MG63 (cell line): ENCODE results near the gene CLDN24. TPM values are rescaled to one million over a fixed set of nuclear protein-coding genes. Genes with fewer than 3 reads are reported as not detected.

Experiments
- DNase-seq: peaks from one replicate; pipeline ENCODE4 v3.0.0-alpha.2; 2020
- H3K27me3 ChIP-seq: fragments of 250-450 bp; sonication (Bioruptor Pico); 2 replicates; pipeline ENCODE4 v1.5.1; 2020; ENCODE audit warnings: mild to moderate bottlenecking, moderate library complexity
- H3K36me3 ChIP-seq: fragments of 250-450 bp; sonication (Bioruptor Pico); 2 replicates; pipeline ENCODE4 v1.5.1; 2020; ENCODE audit warnings: mild to moderate bottlenecking, moderate library complexity
- H3K4me3 ChIP-seq: fragments of 250-450 bp; sonication (Bioruptor Pico); 2 replicates; pipeline ENCODE4 v1.5.1; 2020; ENCODE audit warnings: mild to moderate bottlenecking, moderate library complexity
- H3K9me3 ChIP-seq: fragments of 250-450 bp; sonication (Bioruptor Pico); 2 replicates; pipeline ENCODE4 v1.5.1; 2020; ENCODE audit warnings: mild to moderate bottlenecking, moderate library complexity
- total RNA-seq: library from RNA; depleted of rRNA; stranded (reverse); fragments of >200 nt; shearing (Covaris generic); gene quantifications from 2 replicates; pipeline ENCODE4 v1.2.3, GENCODE V29; 2014; ENCODE audit warnings: low replicate concordance

Gene CLDN24
- total RNA-seq, 1 experiment from 2014 or later: not detected

DNA sequence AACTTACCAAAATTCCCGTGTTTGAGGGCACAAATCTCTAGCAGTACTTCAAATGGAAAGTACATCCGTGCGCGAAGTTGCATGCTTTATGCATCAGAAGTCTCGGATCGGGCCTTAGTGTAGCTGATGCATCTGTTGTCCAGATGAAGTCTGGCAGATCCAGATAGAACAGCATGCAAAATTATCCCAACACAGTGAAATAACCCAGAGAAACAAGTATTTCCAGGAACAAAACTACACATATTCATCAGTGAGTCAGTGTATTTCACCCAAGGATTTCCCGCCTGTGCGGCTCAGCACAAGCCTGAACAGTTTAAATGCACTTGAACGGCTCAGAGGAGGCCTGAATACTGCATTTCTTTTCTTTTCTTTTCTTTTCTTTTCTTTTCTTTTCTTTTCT is 27.4 kb upstream of the CLDN24 start:
- DNase-seq: no peak
- no peaks in the 10 kb centered on the region for H3K9me3 ChIP-seq
- H3K27me3 ChIP-seq: no peaks in the 10 kb centered on the region
- no peaks in the 10 kb centered on the region for H3K36me3 ChIP-seq
- H3K4me3 ChIP-seq: no peak overlapping the region

DNA sequence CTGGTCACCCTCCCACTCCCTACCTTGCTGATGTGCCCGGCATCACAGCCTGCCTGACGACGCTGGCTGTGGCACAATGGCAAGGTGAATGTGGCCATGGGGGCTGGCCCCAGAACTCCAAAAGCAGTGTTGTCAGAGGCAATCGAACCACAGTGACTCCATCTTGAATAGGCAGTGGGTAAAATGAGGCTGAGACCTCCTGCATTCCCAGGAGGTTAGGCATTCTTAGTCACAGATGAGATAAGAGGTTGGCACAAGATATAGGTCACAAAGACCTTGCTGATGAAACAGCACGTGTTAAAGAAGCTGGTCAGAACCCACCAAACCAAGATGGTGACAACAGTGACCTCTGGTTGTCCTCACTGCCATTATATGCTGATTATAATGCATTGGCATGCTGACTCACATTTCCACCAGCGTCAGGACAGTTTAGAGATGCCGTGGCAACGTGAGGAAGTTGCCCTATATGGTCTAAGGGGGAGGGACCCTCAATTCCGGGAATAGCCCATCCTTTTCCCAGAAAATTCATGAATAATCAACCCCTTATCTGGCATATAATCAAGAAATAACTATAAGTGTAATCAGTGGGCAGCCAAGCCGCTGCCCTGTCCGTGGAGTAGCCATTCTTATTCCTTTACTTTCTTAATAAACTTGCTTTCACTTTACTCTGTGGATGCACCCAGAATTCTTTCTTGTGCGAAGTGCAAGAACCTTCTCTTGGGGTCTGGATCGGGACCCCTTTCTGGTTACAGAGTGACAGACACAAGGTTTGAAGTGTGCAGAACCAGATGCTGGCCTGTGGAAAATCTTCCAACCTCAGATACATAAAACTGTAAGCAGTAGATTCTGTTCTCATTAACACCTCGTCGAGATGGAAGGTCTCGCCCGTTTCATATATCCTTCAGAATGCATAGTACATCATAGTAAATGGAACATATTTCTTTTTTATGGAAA is 26.8 kb upstream of the CLDN24 start:
- H3K9me3 ChIP-seq: no peaks in the 10 kb centered on the region
- H3K4me3 ChIP-seq: no peak overlapping the region
- no peaks in the 10 kb centered on the region for H3K27me3 ChIP-seq

DNA sequence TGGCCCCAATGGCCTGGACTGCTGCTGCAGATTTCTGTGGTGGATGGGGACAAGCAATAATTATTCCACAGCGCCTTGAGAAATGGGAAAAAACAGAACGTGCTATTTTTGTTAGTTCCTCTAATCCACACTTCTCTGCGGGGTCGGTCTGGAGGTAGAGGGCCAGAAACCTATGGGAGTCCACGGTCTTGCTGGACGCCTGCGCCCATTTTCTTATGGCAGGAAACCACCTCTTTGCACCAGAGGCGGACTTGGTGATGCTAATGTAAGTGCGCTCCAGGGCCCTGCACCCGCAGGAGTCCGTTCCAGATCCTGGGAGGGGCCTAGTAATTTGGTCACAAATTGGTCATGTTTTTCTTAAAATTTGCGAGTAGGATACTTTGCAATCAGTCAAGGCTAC is 25.9 kb upstream of the CLDN24 start:
- H3K27me3 ChIP-seq: no peaks in the 10 kb centered on the region
- H3K9me3 ChIP-seq: no peaks in the 10 kb centered on the region
- H3K4me3 ChIP-seq: no peak overlapping the region
- no peaks in the 10 kb centered on the region for H3K36me3 ChIP-seq
- DNase-seq: no peak

More for the DNA sequence above, 26.8 kb upstream of the CLDN24 start:
- DNase-seq: peak; percentile 63
- H3K36me3 ChIP-seq: no peaks in the 10 kb centered on the region

DNA sequence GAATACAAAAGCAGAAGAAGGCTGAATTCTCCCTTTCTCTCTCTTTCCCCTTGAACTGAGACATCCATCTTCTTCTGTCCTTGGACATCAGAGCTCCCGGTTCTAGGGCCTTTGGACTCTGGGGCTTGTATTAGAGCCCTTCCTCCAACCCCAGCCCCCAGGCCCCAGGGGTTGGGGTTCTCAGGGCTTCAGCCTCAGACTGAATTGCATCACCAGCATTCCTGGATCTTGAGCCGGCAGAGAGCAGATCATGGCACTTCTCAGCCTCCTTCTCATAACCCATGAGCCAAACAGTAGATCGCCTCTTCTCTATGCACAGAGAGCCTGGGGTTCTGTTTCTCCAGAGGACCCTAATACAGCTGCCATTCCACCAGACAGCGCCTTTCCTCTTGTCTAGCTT is 25.3 kb upstream of the CLDN24 start:
- H3K27me3 ChIP-seq: no peaks in the 10 kb centered on the region
- no peak for DNase-seq
- H3K9me3 ChIP-seq: no peaks in the 10 kb centered on the region
- no peak overlapping the region for H3K4me3 ChIP-seq
- H3K36me3 ChIP-seq: no peaks in the 10 kb centered on the region

DNA sequence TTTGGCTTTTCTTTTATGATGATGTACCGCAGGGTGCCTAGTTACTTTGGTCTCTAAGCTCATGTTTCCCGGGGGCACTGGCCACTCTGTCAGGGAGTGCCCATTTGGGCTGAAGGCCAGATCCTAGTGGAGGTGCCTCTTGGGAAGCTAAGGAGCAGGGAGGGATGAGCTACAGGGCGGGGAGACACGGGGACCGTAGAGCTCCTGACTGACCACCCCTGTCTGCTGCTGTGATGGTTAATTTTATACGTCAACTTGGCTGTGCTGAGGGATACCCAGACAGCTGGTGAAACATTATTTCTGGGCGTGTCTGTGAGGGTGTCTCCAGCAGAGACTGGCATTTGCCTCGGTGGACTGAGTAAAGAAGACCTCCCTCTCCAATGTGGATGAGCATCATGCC is 24.9 kb upstream of the CLDN24 start:
- no peaks in the 10 kb centered on the region for H3K36me3 ChIP-seq
- no peaks in the 10 kb centered on the region for H3K27me3 ChIP-seq
- DNase-seq: no peak
- H3K9me3 ChIP-seq: no peaks in the 10 kb centered on the region
- no peak overlapping the region for H3K4me3 ChIP-seq

DNA sequence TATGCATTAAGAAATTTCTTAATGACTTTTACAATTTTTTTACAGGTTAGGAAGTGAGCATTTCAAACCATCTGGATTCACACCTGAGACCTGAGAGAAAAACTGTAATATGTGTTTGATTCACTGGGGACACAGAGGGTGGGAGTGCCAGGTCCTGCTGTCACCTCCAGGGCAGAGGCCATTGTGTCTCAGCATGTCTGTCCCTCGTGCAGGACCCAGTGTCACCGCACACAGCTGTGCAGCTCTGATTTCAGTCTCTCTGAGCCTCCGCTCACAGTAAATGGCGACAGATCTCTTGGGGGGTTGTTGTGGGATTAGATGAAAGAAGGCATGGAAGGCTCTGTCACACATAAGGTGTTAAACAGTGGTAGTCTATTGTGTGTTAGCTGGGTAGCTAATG is 23.0 kb upstream of the CLDN24 start:
- no peaks in the 10 kb centered on the region for H3K9me3 ChIP-seq
- no peak overlapping the region for H3K4me3 ChIP-seq
- no peak for DNase-seq

DNA sequence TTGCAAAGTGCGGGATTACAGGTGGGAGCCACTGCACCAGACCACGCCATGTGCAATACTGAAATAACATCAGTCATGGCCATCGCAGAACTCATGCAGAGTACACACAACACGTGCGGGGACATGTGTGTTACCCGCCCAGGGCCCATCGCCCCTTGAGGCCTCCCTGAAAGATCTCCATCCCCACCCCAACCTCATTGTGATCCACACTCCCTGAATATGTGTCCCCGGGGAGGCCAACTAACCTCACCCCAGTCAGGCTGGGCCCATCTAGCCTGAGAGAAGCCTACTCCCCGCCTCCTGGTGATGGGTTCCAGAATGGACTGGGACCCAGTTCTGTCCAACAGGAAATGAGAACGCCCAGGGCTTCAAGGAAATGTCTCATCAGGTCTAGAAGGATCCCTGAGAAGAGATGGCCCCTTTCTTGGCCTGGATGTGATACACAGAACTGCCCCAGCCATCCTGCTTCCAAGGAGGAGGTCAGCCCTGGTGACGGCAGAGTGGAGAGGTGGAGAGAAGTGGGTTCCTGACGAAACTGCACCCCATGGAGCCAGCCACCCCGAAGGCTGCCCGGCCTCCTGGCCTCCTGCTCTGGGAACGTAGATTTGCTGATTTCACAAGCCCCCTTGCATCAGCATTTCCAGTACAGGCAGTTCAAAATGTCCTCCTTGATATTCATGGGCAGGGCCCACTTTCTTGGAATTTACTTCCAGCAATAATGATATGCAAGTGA is 22.5 kb upstream of the CLDN24 start:
- Histone ChIP-seq H3K36me3 (no peaks in the 10 kb centered on the region), H3K4me3 (no peak overlapping the region), H3K27me3 (no peaks in the 10 kb centered on the region), H3K9me3 (no peaks in the 10 kb centered on the region)
- no peak for DNase-seq

More for the DNA sequence above, 23.0 kb upstream of the CLDN24 start:
- Histone ChIP-seq H3K27me3 (no peaks in the 10 kb centered on the region), H3K36me3 (no peaks in the 10 kb centered on the region)

DNA sequence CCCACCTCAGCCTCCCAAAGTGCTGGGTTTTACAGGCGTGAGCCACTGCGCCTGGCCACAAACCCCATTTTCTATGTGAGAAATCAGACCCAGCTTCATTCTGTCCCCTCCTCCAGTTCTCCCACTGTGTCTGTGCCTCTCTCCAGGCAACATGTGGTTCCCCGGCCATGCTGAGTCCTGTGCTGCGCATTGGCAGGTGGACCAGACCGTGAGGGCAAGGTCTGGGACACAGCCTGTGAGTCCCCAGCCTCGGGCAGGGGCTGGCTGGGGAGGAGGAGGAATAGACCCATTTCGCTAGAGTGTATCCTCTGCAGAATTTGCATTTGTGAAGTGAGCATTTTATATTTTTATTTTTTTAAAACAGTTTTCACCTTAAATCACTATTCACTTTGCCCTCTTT is 21.5 kb upstream of the CLDN24 start:
- DNase-seq: no peak
- H3K36me3 ChIP-seq: no peaks in the 10 kb centered on the region
- H3K9me3 ChIP-seq: no peaks in the 10 kb centered on the region
- no peaks in the 10 kb centered on the region for H3K27me3 ChIP-seq
- no peak overlapping the region for H3K4me3 ChIP-seq

DNA sequence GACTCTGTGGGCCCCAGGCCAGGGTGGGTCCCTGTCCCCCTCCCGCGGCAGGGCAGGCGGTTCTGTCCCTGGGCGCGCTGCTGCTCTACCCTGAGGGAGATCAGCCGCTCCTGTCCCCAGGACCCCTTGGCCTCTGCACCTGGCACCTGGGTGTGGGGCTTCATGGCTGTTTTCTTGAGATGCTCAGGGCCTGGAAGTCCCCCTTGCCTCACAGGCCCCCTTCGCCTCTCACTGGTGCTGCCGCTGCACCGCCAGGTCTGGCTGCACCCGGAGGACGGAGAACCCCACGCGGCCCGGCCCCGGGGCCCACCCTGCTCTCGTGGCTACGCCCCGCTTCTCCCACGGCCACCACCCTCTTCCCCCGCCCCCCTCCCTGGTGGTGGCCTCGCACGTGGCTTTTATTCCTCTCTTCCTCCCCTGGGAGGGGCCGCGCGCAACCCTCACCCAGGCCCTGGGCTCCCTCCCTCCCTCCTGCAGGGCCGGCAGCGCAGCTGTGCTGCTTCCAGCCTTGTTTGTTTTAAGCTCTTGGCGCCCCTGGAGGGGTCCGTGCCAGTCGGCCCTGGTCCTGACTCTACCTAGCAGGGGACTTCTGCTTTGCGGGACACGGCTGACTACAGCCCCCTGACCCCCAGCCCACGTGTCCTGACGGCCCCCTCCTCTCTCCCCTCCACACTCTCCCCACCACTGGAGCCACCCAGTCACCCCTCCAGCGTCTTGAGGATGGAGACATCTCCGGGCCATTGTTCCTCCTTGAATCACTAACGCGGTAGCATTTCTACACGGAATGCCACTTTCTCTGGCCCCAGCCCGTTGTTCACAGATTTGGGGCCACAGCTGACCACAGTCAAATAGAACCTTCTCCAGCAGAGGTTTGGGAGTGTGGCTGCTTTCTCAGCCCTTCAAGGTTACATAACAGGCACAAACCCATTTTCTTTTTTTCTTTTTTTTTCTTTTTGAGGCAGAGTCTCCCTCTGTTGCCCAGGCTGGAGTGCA is 20.6 kb upstream of the CLDN24 start:
- no peaks in the 10 kb centered on the region for H3K36me3 ChIP-seq
- H3K4me3 ChIP-seq: no peak overlapping the region
- no peak for DNase-seq
- H3K9me3 ChIP-seq: no peaks in the 10 kb centered on the region
- H3K27me3 ChIP-seq: no peaks in the 10 kb centered on the region

DNA sequence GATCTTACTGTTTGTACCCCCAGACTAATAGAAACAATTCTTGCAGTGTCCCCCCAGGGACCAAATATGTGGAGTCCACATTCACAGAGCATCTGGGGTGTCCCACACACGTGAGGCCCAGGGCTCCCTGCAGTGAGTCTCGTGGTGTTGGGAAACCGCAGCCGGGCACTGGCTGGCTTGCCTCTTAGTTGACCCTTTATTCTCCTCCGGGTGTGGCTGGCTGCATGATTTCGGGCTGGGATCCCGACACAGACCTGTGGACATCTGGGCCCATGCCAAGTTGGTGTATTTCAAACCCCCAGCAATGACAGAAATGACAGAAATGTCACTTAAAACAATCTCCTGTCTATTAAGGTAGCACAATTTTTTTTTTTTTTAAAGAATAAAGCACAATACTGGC is 15.6 kb upstream of the CLDN24 start:
- Histone ChIP-seq H3K27me3 (no peaks in the 10 kb centered on the region), H3K4me3 (no peak overlapping the region), H3K9me3 (no peaks in the 10 kb centered on the region), H3K36me3 (no peaks in the 10 kb centered on the region)
- no peak for DNase-seq

DNA sequence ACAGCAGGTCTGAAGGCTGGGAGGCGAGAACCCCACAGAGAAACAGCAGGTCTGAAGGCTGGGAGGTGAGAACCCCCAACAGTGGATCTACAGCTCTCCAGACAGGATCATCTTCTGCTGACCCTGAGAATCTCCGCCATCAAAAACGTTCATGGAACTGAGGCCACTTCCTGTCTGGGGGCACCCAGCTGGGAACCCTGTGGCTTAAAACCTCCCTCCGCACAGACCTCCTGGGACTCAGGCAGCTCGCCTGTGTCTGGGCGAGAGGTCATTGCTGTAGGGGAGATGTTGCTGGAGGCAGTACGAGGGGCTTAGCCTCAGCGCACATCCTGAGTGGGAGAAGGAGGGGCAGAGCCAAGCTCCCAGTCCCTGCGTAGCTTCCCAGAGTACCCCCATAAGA is 15.1 kb upstream of the CLDN24 start:
- DNase-seq: no peak
- H3K9me3 ChIP-seq: no peaks in the 10 kb centered on the region
- no peak overlapping the region for H3K4me3 ChIP-seq
- H3K36me3 ChIP-seq: no peaks in the 10 kb centered on the region
- no peaks in the 10 kb centered on the region for H3K27me3 ChIP-seq

DNA sequence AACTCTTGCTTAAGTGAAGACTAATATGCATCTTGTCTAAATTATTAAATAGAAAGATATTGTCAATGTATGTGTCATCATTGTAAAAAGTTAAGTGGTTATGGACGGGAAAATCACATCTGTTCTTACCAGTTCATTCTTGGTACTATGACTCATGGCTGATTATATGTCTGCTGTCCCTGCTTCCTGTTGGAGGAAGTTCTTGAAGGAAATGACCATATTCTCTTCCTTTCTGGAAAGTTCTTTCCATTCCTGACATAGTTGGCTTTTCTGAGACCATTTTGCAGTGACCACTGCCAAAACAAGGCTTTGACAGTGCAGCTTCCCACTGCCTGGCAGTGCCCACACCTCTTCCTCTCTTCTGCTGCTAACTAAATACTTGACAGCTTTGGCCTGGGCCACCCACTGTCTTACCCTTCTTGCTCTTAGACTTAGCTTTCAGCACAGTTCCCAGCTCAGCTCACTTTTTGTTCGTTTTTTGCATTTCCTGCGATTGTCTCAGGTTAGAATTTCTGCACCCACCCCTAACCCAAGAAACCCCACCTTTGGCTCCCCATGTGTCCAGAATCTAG is 13.2 kb upstream of the CLDN24 start:
- peak; percentile 53 for DNase-seq
- H3K4me3 ChIP-seq: no peak overlapping the region
- no peaks in the 10 kb centered on the region for H3K36me3 ChIP-seq
- H3K9me3 ChIP-seq: no peaks in the 10 kb centered on the region
- H3K27me3 ChIP-seq: no peaks in the 10 kb centered on the region

DNA sequence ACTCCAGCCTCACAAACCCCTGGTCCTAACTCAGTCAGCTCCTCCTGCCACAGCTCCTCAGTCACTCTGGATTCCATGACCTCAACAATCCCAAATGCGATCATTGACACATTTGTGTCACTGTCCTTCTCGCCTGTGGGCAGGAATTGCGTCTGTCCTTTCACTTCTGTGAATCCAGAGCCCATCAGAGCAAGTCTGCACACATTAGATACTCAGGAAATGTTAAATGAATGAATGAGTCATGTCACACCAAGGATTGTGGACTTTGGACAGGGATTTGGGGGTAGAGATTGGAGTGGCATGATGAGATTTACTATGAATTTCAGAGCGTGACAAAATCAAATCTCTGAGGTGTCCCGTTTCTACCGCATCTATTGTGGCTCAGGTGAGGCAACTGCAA is 11.8 kb upstream of the CLDN24 start:
- H3K36me3 ChIP-seq: no peaks in the 10 kb centered on the region
- no peak for DNase-seq
- no peak overlapping the region for H3K4me3 ChIP-seq

DNA sequence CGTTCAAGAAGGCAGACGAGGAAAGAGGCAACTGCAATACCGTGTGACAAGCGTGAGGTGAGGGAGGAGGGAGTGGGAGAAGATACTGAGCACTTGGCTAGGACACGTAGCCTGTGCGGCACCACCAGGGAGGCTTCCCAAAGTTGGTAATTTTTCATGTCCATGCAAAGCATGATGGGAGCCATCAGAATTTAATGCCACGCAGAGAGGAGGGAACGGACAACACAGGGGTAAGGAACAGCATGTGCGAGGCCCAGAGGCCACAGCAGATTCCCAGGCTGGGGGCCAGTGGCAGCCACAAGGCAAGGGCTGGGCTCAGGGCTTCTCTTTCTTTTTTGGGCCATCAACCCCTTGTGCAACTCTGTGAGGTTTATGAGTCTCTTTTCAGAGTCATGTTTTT is 11.0 kb upstream of the CLDN24 start:
- no peaks in the 10 kb centered on the region for H3K27me3 ChIP-seq
- H3K4me3 ChIP-seq: no peak overlapping the region
- H3K9me3 ChIP-seq: no peaks in the 10 kb centered on the region
- no peak for DNase-seq
- no peaks in the 10 kb centered on the region for H3K36me3 ChIP-seq

More for the DNA sequence above, 11.8 kb upstream of the CLDN24 start:
- Histone ChIP-seq H3K9me3 (no peaks in the 10 kb centered on the region), H3K27me3 (no peaks in the 10 kb centered on the region)

DNA sequence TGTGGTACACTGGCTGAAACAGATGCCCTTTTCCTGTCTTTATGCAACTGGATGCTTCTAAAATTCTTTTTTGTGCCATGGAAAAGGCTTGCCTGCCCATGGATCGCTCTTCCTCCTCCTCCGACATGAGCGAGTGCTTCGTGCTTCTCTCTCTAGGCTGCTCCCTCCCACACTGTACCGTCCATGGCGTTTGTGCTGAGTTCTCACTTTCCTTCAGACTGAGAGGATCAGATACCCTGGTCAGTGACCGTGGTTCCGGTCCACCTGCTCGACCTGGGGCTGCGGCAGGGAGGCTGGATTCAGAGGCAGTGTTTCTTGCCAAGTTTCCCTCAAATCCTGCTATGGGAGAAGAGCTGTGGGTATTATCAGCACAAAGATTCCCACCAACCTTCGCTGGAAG is 10.2 kb upstream of the CLDN24 start:
- Histone ChIP-seq H3K36me3 (no peaks in the 10 kb centered on the region), H3K9me3 (no peaks in the 10 kb centered on the region), H3K27me3 (no peaks in the 10 kb centered on the region), H3K4me3 (no peak overlapping the region)
- no peak for DNase-seq

DNA sequence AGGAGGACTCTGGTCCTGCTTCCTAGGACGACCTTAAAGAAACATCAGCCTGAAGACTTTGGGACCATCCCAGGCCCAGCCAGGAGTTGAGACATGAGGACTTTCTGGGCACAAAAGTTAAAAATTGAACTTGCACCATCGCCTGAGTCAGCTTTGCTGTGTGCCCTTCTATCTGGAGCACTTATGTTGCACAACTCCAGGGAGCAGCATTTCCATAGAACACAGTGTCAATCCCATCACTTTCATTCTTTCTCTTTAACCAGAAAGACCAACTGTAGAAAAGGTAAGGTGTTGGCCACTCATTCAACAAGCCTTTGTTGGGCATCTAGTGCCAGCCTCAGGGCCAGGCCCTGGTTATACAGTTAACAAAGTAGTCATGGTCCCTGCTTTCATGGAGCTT is 8.6 kb upstream of the CLDN24 start:
- no peaks in the 10 kb centered on the region for H3K27me3 ChIP-seq
- DNase-seq: no peak
- no peak overlapping the region for H3K4me3 ChIP-seq
- H3K9me3 ChIP-seq: 0 out of 2 replicates have a peak, but pooled peaks cover 2% of the 10 kb centered on the region
- H3K36me3 ChIP-seq: no peaks in the 10 kb centered on the region
